Measurements from ENCODE around the gene BOK. TPM values are rescaled to one million over a fixed set of nuclear protein-coding genes. Genes with fewer than 3 reads are reported as not detected.
"Not testable (repeated sequence)": the region's sequence is repeated elsewhere in the genome, so short reads cannot be mapped to it uniquely, and the experiment has no call there.

BOK gene
- total RNA-seq, 1 experiment from 2014 or later: 18.6 TPM

DNA sequence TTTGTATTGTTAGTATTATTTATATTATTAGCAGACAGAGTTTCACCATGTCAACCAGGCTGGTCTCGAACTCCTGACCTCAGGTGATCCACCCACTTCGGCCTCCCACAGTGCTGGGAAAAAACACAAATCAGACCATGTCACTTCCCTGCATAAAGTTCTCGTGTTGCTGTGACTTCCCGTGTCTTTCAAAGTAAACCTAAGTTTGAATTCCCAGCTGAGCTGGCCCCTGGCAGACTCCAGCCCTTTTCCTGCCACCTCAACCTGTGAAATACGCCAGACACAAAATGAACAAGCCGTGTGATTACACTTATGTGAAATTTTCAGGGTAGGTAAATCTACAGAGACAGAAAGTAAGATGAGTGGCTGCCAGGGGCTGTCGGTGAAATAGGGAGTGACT, 7.9 kb downstream of the BOK start:
- no peaks in the 10 kb centered on the region for H3K27me3 Mint-ChIP-seq (ENCODE audit: insufficient read depth, unreplicated experiment)
- intact Hi-C loops (cut with micrococcal nuclease; ENCODE audit: unreplicated experiment): no loop called here
- H3K27ac Mint-ChIP-seq (ENCODE audit: unreplicated experiment): no peak overlapping the region

GRCh38 chr2:241567266-241567665, 8.7 kb downstream of the BOK start:
- POLR2A ChIA-PET; H3K27me3 ChIP-seq (replicated peaks; ENCODE audit: control insufficient read depth, insufficient read depth, low read length); H3K27me3 Mint-ChIP-seq (ENCODE audit: insufficient read depth, unreplicated experiment); H3K9me3 Mint-ChIP-seq (ENCODE audit: unreplicated experiment); BruUV-seq (replicated peaks); H3K4me3 ChIP-seq (ENCODE audit: low read depth, low read length); H3K4me1 ChIP-seq; H3K4me3 Mint-ChIP-seq (ENCODE audit: unreplicated experiment); intact Hi-C loops (cut with micrococcal nuclease; ENCODE audit: unreplicated experiment); H3K36me3 Mint-ChIP-seq (ENCODE audit: insufficient read depth, unreplicated experiment); DNase-seq; H3K4me1 Mint-ChIP-seq (ENCODE audit: low read depth, unreplicated experiment); H3K27ac Mint-ChIP-seq (ENCODE audit: unreplicated experiment); H3K36me3 ChIP-seq (ENCODE audit: control insufficient read depth, insufficient read depth, low read length); CTCF ChIA-PET; H3K9me3 ChIP-seq: not testable (repeated sequence)

More for the DNA sequence above, 7.9 kb downstream of the BOK start:
- no peak for DNase-seq
- no peaks in the 10 kb centered on the region for H3K27me3 ChIP-seq (replicated peaks; ENCODE audit: control insufficient read depth, insufficient read depth, low read length)
- H3K4me1 ChIP-seq: no peaks in the 10 kb centered on the region
- Mint-ChIP-seq H3K4me1 (ENCODE audit: low read depth, unreplicated experiment) (no peaks in the 10 kb centered on the region), H3K9me3 (ENCODE audit: unreplicated experiment) (no peaks in the 10 kb centered on the region), H3K36me3 (ENCODE audit: insufficient read depth, unreplicated experiment) (no peaks in the 10 kb centered on the region), H3K4me3 (ENCODE audit: unreplicated experiment) (no peak overlapping the region)
- POLR2A ChIA-PET: no interaction called here
- no TSS peak for BruUV-seq (replicated peaks)
- no peaks in the 10 kb centered on the region for H3K36me3 ChIP-seq (ENCODE audit: control insufficient read depth, insufficient read depth, low read length)
- CTCF ChIA-PET: no interaction called here
- H3K4me3 ChIP-seq (ENCODE audit: low read depth, low read length): no peak overlapping the region
- no peaks in the 10 kb centered on the region for H3K9me3 ChIP-seq
- no peak for TF ChIP-seq CTCF (IDR thresholded peaks at IDR 0.05; ENCODE audit: insufficient read depth in 1 of 2, low read depth in 1 of 2, low read length in 1 of 2, severe bottlenecking in 1 of 2, unreplicated experiment in 1 of 2)

GRCh38 chr2:241567776-241568175, 9.2 kb downstream of the BOK start:
- Mint-ChIP-seq H3K4me1 (ENCODE audit: low read depth, unreplicated experiment) (no peaks in the 10 kb centered on the region), H3K27me3 (ENCODE audit: insufficient read depth, unreplicated experiment) (no peaks in the 10 kb centered on the region), H3K4me3 (ENCODE audit: unreplicated experiment) (no peak overlapping the region), H3K27ac (ENCODE audit: unreplicated experiment) (no peak overlapping the region), H3K9me3 (ENCODE audit: unreplicated experiment) (no peaks in the 10 kb centered on the region), H3K36me3 (ENCODE audit: insufficient read depth, unreplicated experiment) (peaks cover 6% of the 10 kb centered on the region)
- no TSS peak for BruUV-seq (replicated peaks)
- Histone ChIP-seq H3K4me3 (ENCODE audit: low read depth, low read length) (no peak overlapping the region), H3K27me3 (replicated peaks; ENCODE audit: control insufficient read depth, insufficient read depth, low read length) (no peaks in the 10 kb centered on the region), H3K9me3 (no peaks in the 10 kb centered on the region), H3K4me1 (no peaks in the 10 kb centered on the region), H3K36me3 (ENCODE audit: control insufficient read depth, insufficient read depth, low read length) (no peaks in the 10 kb centered on the region)
- no peak for DNase-seq
- ChIA-PET CTCF (no interaction called here), POLR2A (no interaction called here)
- no peak for TF ChIP-seq CTCF (IDR thresholded peaks at IDR 0.05; ENCODE audit: insufficient read depth in 1 of 2, low read depth in 1 of 2, low read length in 1 of 2, severe bottlenecking in 1 of 2, unreplicated experiment in 1 of 2)
- intact Hi-C loops (cut with micrococcal nuclease; ENCODE audit: unreplicated experiment): no loop called here

GRCh38 chr2:241568726-241569125, 10.2 kb downstream of the BOK start:
- Histone ChIP-seq H3K27me3 (replicated peaks; ENCODE audit: control insufficient read depth, insufficient read depth, low read length) (no peaks in the 10 kb centered on the region), H3K9me3 (no peaks in the 10 kb centered on the region), H3K36me3 (ENCODE audit: control insufficient read depth, insufficient read depth, low read length) (no peaks in the 10 kb centered on the region), H3K4me3 (ENCODE audit: low read depth, low read length) (no peak overlapping the region), H3K4me1 (no peaks in the 10 kb centered on the region)
- peaks cover 6% of the 10 kb centered on the region for H3K36me3 Mint-ChIP-seq (ENCODE audit: insufficient read depth, unreplicated experiment)
- no peaks in the 10 kb centered on the region for H3K4me1 Mint-ChIP-seq (ENCODE audit: low read depth, unreplicated experiment)
- no peak overlapping the region for H3K27ac Mint-ChIP-seq (ENCODE audit: unreplicated experiment)
- no peaks in the 10 kb centered on the region for H3K9me3 Mint-ChIP-seq (ENCODE audit: unreplicated experiment)
- ChIA-PET POLR2A (no interaction called here), CTCF (no interaction called here)
- no peak overlapping the region for H3K4me3 Mint-ChIP-seq (ENCODE audit: unreplicated experiment)
- H3K27me3 Mint-ChIP-seq (ENCODE audit: insufficient read depth, unreplicated experiment): no peaks in the 10 kb centered on the region
- no peak for DNase-seq
- TF ChIP-seq CTCF (IDR thresholded peaks at IDR 0.05; ENCODE audit: insufficient read depth in 1 of 2, low read depth in 1 of 2, low read length in 1 of 2, severe bottlenecking in 1 of 2, unreplicated experiment in 1 of 2): no peak
- no TSS peak for BruUV-seq (replicated peaks)
- intact Hi-C loops (cut with micrococcal nuclease; ENCODE audit: unreplicated experiment): no loop called here
